HL-60 (cell line): Measurements from ENCODE around the gene FXYD2.

ENCODE experiments used
- DNase-seq, 2 experiments: peaks; one replicate each; pipeline ENCODE4 v3.0.0-alpha.2; 2010 to 2020; ENCODE audit warnings: low read depth in 1 of 2, low spot score in 1 of 2
- H3K27ac ChIP-seq: fragments of 250-450 bp; sonication (Bioruptor Pico); replicated peaks from 2 replicates; pipeline ENCODE4 v1.5.1; 2020; ENCODE audit warnings: mild to moderate bottlenecking, moderate library complexity
- H3K27me3 ChIP-seq: fragments of 250-450 bp; sonication (Bioruptor Pico); 2 replicates; pipeline ENCODE4 v1.5.1; 2021; ENCODE audit warnings: mild to moderate bottlenecking, moderate library complexity; ENCODE audit not compliant: insufficient read depth, poor library complexity, severe bottlenecking
- H3K4me3 ChIP-seq: replicated peaks from 2 replicates; pipeline ENCODE4 v1.5.1; 2011; ENCODE audit warnings: mild to moderate bottlenecking, control low read depth, low read length; ENCODE audit not compliant: insufficient read depth
- CTCF ChIP-seq: IDR thresholded peaks from one replicate; pipeline ENCODE4 v1.5.1; 2011; ENCODE audit warnings: low read length, control low read depth, inconsistent platforms; ENCODE audit not compliant: insufficient read depth
- GABPA ChIP-seq: IDR thresholded peaks from 2 replicates; pipeline ENCODE4 v1.6.1; 2012; ENCODE audit warnings: low read depth
- POLR2AphosphoS5 ChIP-seq: IDR thresholded peaks from 2 replicates; pipeline ENCODE4 v1.6.1; 2012; ENCODE audit warnings: low read depth
- SPI1 ChIP-seq: IDR thresholded peaks from 2 replicates; pipeline ENCODE4 v1.6.1; 2012; ENCODE audit warnings: low read depth, mild to moderate bottlenecking, borderline replicate concordance
- TF ChIP-seq, protein P1 (sequence below): IDR thresholded peaks from 2 replicates; pipeline ENCODE4 v1.6.1; 2012; ENCODE audit warnings: low read depth; ENCODE audit not compliant: insufficient replicate concordance

FXYD2 gene

DNA sequence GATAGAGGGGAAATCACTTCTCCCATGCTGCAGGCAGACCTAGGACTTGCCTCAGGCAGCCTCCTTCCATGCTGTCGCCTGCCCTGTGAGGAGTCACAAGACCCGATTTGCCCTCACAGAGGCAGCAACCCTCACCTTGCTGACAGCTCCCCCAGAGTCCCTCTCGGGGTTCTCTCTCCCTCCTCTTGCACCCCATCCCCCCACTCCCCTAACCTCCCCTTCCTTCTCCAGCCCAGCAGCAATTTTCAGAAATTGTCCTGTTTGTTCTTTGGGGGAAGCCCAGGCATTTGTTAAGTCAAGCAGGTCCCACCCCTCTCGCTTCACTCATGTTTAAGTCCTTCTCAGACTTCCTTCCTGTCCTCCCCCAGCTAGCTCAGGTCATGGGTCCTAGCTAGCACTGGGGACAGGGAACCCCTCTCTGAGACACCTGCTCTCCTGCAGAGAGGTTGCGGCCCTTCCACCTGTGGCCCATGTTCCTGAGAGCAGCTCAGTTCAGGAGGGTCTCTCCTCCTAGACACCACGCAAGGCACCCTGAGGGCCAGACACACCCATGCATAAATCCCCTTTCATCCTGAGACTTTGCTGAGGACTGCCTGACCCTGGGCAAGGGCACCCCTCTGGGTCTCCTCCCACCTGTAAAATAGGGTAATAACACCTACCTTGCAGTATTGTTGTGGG, 6.3 kb upstream of the FXYD2 start:
- H3K27ac ChIP-seq, result no peak overlapping the region
- TF ChIP-seq GABPA (no peak), CTCF (no peak), POLR2AphosphoS5 (no peak), SPI1 (no peak)
- TF ChIP-seq, protein P1, sequence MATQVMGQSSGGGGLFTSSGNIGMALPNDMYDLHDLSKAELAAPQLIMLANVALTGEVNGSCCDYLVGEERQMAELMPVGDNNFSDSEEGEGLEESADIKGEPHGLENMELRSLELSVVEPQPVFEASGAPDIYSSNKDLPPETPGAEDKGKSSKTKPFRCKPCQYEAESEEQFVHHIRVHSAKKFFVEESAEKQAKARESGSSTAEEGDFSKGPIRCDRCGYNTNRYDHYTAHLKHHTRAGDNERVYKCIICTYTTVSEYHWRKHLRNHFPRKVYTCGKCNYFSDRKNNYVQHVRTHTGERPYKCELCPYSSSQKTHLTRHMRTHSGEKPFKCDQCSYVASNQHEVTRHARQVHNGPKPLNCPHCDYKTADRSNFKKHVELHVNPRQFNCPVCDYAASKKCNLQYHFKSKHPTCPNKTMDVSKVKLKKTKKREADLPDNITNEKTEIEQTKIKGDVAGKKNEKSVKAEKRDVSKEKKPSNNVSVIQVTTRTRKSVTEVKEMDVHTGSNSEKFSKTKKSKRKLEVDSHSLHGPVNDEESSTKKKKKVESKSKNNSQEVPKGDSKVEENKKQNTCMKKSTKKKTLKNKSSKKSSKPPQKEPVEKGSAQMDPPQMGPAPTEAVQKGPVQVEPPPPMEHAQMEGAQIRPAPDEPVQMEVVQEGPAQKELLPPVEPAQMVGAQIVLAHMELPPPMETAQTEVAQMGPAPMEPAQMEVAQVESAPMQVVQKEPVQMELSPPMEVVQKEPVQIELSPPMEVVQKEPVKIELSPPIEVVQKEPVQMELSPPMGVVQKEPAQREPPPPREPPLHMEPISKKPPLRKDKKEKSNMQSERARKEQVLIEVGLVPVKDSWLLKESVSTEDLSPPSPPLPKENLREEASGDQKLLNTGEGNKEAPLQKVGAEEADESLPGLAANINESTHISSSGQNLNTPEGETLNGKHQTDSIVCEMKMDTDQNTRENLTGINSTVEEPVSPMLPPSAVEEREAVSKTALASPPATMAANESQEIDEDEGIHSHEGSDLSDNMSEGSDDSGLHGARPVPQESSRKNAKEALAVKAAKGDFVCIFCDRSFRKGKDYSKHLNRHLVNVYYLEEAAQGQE, result no peak
- H3K27me3 ChIP-seq, result no peaks in the 10 kb centered on the region

GRCh38 chr11:117830072-117830471, 5.5 kb upstream of the FXYD2 start:
- Histone ChIP-seq H3K4me3 (no peak overlapping the region), H3K27me3 (no peaks in the 10 kb centered on the region), H3K27ac (no peak overlapping the region)
- no peak for DNase-seq
- TF ChIP-seq GABPA, result no peak
- TF ChIP-seq, protein P1, result no peak
- TF ChIP-seq POLR2AphosphoS5, result no peak
- no peak for TF ChIP-seq SPI1
- no peak for TF ChIP-seq CTCF

More for the DNA sequence above, 6.3 kb upstream of the FXYD2 start:
- DNase-seq, result no peak
- H3K4me3 ChIP-seq, result no peak overlapping the region

DNA sequence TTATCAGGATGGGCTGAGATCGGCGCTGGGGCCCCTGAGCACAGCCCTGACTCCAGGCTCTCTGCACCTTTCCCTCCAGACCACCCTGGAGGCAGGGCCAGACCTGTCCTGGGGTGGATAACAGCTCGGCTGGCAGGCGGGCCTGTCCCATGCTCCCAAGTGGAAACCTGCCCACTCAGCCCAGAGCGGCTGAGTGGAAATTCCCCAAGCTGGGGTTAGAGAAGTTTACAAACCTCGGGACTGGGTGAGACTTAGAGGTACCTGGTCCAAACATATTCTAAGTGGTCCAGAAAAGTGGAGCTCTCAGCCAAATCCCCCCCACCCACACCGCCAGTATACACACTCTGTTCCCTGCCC, 4.8 kb upstream of the FXYD2 start:
- H3K4me3 ChIP-seq, result no peak overlapping the region
- no peak overlapping the region for H3K27ac ChIP-seq

More for the DNA sequence above, 4.8 kb upstream of the FXYD2 start:
- no peak for DNase-seq
- TF ChIP-seq SPI1, result no peak
- TF ChIP-seq, protein P1, result no peak
- no peak for TF ChIP-seq GABPA
- TF ChIP-seq POLR2AphosphoS5, result no peak
- TF ChIP-seq CTCF, result no peak
- H3K27me3 ChIP-seq, result no peaks in the 10 kb centered on the region
